Stomach smooth muscle (tissue), 2 donors: ENCODE data around the gene NAGA.

Source experiments
- H3K27ac ChIP-seq: one replicate; pipeline ENCODE4 v1.7.0; 2013; ENCODE audit warnings: mild to moderate bottlenecking, low read length, inconsistent platforms
- H3K27me3 ChIP-seq, 2 donors: one replicate each; pipeline ENCODE4 v1.7.0; 2013; ENCODE audit warnings: low read length in 2 of 2; ENCODE audit not compliant: insufficient read depth in 2 of 2, control insufficient read depth in 1 of 2
- H3K36me3 ChIP-seq, 2 donors: one replicate each; pipeline ENCODE4 v1.7.0; 2013; ENCODE audit warnings: low read length in 2 of 2; ENCODE audit not compliant: control insufficient read depth in 2 of 2, insufficient read depth in 2 of 2
- H3K4me1 ChIP-seq: one replicate; pipeline ENCODE4 v1.7.0; 2013; ENCODE audit warnings: low read length; ENCODE audit not compliant: control insufficient read depth, insufficient read depth
- H3K4me3 ChIP-seq, 2 donors: one replicate each; pipeline ENCODE4 v1.7.0; 2013; ENCODE audit warnings: low read length in 2 of 2
- H3K9ac ChIP-seq, 2 donors: one replicate each; pipeline ENCODE4 v1.7.0; 2013; ENCODE audit warnings: low read length in 2 of 2, mild to moderate bottlenecking in 1 of 2
- H3K9me3 ChIP-seq, 2 donors: one replicate each; pipeline ENCODE4 v1.7.0; 2013; ENCODE audit warnings: low read length in 2 of 2; ENCODE audit not compliant: control insufficient read depth in 2 of 2
- donor health status: healthy.
- donor health status: Pancreatic carcinoma.

The NAGA gene

GRCh38 chr22:42066126-42066761, 4.4 kb downstream of the NAGA start:
- Histone ChIP-seq H3K9me3 (no peaks in the 10 kb centered on the region), H3K36me3 (peaks cover 24 to 32% of the 10 kb centered on the region in 2 donors), H3K4me1 (peaks cover 14% of the 10 kb centered on the region), H3K9ac (no peak overlapping the region), H3K27ac (no peak overlapping the region), H3K4me3 (no peak overlapping the region), H3K27me3 (no peaks in the 10 kb centered on the region)

- peaks cover 29 to 39% of the 10 kb centered on the region in 2 donors for H3K36me3 ChIP-seq
- no peak overlapping the region for H3K27ac ChIP-seq
- H3K27me3 ChIP-seq, result no peaks in the 10 kb centered on the region
Measured at GRCh38 chr22:42065438-42066125, 5.0 kb downstream of the NAGA start.

DNA sequence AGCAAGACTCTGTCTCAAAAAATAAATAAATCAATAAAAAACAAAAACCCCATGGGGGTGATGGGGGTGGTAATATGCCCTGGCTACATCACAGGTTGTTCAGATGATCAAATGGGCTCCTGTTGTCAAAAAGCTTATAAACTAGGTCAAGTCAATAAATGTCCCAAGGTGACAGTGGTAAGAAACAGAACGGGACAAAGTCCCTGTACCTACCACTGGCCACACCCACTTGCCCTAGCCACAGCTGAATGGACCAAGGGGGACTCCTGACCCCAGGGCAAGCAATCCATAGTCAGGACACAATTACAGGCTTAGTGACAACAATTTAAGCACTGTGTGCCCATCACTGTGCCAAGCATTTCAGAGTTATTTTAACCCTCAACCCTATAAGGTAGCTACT, 6.0 kb downstream of the NAGA start:
- peaks cover 2% of the 10 kb centered on the region for H3K4me1 ChIP-seq
- H3K4me3 ChIP-seq, result no peak overlapping the region
- H3K9me3 ChIP-seq, result no peaks in the 10 kb centered on the region
- no peak overlapping the region for H3K9ac ChIP-seq
- H3K27ac ChIP-seq, result no peak overlapping the region
- peaks cover 35 to 48% of the 10 kb centered on the region in 2 donors for H3K36me3 ChIP-seq
- no peaks in the 10 kb centered on the region for H3K27me3 ChIP-seq

More at GRCh38 chr22:42065438-42066125, 5.0 kb downstream of the NAGA start:
- H3K9me3 ChIP-seq, result no peaks in the 10 kb centered on the region
- H3K4me1 ChIP-seq, result peaks cover 10% of the 10 kb centered on the region
- H3K4me3 ChIP-seq, result no peak overlapping the region
- H3K9ac ChIP-seq, result no peak overlapping the region

DNA sequence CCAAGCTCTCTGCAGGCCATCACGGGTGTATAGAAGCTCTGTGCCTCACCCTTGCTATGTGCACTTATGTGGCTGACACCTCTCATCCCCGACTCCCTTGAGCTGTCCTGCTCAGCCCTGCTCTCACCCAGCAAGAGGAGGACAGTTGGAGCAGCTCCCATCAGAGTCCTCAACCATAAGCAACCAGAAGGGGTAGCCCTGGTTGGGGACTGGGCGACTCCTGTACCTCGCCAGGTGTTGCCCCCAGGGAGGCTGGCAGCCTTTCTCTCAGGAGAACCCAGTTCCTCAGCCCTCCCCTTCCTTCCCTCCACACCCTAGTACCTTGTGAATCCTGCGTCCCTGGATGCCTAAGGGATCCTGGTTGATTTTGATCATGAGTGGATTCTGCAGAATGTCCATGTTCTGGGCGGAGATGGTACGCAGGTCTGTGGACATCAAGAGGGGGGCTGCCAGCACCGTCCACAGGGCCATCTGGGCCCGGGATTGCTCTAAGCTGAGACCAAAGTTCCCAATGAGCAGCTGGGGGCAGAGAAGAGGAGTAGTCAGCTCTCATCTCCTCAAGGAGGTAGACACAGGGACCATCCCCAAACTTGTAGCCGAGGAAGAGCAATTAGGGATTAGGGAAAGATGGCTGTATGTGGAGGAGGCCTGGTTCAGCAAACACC, 8.0 kb downstream of the NAGA start:
- H3K36me3 ChIP-seq, result peaks cover 40 to 47% of the 10 kb centered on the region in 2 donors
- H3K27ac ChIP-seq, result no peak overlapping the region
- no peaks in the 10 kb centered on the region for H3K9me3 ChIP-seq
- H3K27me3 ChIP-seq, result no peaks in the 10 kb centered on the region
- H3K4me3 ChIP-seq, result no peak overlapping the region
- H3K9ac ChIP-seq, result no peak overlapping the region
- H3K4me1 ChIP-seq, result no peaks in the 10 kb centered on the region

DNA sequence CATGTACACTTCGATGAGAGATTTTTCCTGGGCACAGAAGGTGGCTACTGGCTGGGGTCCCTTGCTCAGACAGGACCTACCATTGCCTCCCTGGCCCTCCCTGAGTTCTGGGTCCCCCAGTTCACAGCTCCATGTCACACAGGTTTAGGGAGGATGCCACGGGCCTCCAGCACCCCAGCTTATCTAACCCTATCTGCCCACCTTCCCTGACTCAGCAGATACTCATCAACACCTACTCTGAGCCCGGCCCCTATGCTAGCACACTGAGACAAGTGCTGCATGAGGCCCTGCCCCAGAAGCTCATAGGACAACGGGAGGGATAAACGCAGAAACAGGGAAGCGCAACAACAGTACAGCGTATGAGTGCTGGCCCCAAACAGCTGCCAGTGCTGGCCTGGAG, 9.6 kb downstream of the NAGA start:
- Histone ChIP-seq H3K9me3 (no peaks in the 10 kb centered on the region), H3K9ac (no peak overlapping the region), H3K36me3 (peaks cover 34 to 38% of the 10 kb centered on the region in 2 donors), H3K27me3 (no peaks in the 10 kb centered on the region), H3K4me3 (no peak overlapping the region), H3K4me1 (no peaks in the 10 kb centered on the region), H3K27ac (no peak overlapping the region)

DNA sequence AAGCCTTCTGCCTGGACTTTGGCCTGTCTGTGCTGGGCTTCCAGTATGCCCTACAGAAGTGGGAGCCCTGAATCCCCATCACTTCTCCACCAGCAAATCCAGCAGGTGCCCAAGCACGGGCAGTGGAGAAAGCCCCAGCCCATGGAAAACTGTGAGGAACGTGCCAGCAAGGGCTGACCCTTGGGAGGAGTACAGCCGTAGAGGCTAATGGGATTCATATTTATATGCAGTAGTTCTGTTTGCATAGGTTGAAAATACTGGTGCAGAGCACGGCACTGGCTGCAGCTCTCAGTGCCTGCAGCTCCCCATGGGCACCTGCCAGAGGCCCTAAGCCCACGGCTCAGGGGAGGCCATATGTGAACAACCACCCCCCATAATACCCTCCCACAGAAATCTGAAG, 10.1 kb downstream of the NAGA start:
- Histone ChIP-seq H3K9me3 (no peaks in the 10 kb centered on the region), H3K4me1 (no peaks in the 10 kb centered on the region), H3K27me3 (no peaks in the 10 kb centered on the region), H3K9ac (no peak overlapping the region), H3K4me3 (no peak overlapping the region), H3K36me3 (peaks cover 32 to 38% of the 10 kb centered on the region in 2 donors), H3K27ac (no peak overlapping the region)

DNA sequence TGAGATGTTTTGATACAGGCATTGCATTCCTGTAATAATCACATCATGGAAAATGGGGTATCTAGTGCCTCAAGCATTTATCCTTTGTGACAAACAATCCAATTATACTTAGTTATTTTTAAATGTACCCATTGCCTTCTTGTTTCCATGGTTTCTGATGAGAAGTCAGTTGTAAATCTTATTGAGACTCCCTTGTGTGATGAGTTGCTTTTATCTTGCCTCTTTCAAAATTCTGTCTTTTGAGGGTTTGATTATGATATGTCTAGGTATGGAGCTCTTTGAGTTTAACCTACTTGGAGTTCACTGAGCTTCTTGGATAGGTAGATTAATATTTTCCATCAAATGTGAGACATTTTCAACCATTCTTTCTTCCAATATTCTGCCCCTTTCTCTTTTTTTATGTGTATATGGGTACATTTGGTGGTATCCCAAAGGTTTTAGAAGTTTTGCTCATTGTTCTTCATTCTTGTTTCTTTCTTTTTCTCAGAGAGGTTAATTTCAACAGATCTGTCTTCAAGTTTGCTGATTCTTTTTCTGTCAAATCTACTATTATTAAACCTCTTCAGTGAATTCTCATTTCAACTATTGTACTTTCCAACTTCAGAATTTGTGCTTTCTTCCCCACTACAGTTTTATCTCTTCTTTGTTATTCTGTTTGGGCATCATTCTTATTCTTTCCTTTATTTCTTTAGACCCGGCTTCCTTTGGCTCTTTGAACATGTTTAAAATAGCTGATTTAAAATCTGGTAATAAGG, 13.7 kb downstream of the NAGA start:
- Histone ChIP-seq H3K4me3 (no peak overlapping the region), H3K36me3 (peaks cover 19 to 22% of the 10 kb centered on the region in 2 donors), H3K27ac (no peak overlapping the region), H3K9me3 (no peaks in the 10 kb centered on the region), H3K9ac (no peak overlapping the region), H3K27me3 (no peaks in the 10 kb centered on the region), H3K4me1 (no peaks in the 10 kb centered on the region)

- no peak overlapping the region for H3K9ac ChIP-seq
- H3K27ac ChIP-seq, result no peak overlapping the region
- no peaks in the 10 kb centered on the region for H3K27me3 ChIP-seq
- no peaks in the 10 kb centered on the region for H3K36me3 ChIP-seq
- no peak overlapping the region for H3K4me3 ChIP-seq
- H3K4me1 ChIP-seq, result no peaks in the 10 kb centered on the region
- no peaks in the 10 kb centered on the region for H3K9me3 ChIP-seq
Measured at GRCh38 chr22:42052765-42053164, 17.8 kb downstream of the NAGA start.

- Histone ChIP-seq H3K4me3 (no peak overlapping the region), H3K36me3 (no peaks in the 10 kb centered on the region), H3K4me1 (no peaks in the 10 kb centered on the region), H3K27me3 (no peaks in the 10 kb centered on the region), H3K9me3 (no peaks in the 10 kb centered on the region), H3K9ac (no peak overlapping the region), H3K27ac (no peak overlapping the region)
Measured at GRCh38 chr22:42050641-42051180, 19.9 kb downstream of the NAGA start.

GRCh38 chr22:42041784-42042183, 28.8 kb downstream of the NAGA start:
- H3K27ac ChIP-seq, result no peak overlapping the region
- no peaks in the 10 kb centered on the region for H3K9me3 ChIP-seq
- no peaks in the 10 kb centered on the region for H3K4me1 ChIP-seq
- H3K9ac ChIP-seq, result no peak overlapping the region
- peaks cover 0 to 3% of the 10 kb centered on the region in 2 donors for H3K36me3 ChIP-seq
- no peaks in the 10 kb centered on the region for H3K27me3 ChIP-seq
- H3K4me3 ChIP-seq, result no peak overlapping the region
